NCI-H1436 treated with DMSO at 0.1 percent for 48 hours (cell line): ENCODE results near the gene SATB1.
"Not testable (repeated sequence)": the region's sequence is repeated elsewhere in the genome, so short reads cannot be mapped to it uniquely, and the experiment has no call there.

Source experiments
- DNase-seq: peaks from one replicate; lab custom pipeline; 2025; lab: John Stamatoyannopoulos, UW

Gene SATB1

DNA sequence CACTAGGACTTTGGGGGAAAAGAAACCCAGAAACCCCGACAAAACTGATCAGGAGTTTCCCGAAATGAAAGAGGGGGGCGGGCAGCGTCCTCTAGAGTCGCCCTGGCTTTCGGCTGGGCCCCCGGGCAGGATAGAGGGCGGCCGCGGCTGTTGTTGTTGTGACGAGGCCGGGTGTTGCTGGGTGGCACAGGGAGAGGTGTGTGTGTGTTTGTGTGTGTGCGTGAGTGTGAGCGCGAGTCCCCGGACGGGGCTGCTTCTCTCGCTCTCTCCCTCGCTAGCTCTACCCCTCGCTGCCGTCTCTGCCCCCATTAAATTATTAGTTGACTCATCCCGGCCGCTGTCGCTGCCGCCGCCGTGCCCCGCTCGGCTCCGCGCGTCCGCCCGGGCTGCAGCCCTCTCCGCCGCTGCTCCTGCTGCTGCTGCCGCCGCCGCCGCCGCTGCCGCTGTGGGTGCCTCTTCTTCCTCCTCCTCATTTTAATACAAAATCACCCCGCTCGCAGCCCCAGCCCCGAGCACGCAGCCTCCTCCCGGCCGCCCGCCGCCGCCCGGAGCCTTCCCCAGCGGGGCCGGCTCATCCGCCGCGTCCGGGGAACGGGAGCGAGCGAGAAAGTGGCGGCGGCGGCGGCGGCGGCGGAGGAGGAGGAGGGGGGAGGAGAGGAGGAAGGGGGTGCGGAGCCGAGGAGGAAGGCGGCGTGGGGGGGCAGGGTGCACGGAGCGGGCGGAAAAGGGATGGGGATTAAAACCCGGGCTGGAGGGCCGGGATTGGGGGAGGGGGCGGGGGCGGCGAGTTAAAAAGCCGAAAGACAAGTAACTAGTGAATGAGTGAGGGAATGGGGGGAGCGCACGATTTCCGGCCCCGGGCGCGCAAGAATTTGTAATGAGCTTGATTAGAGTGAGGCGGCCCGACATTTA, at the start of gene SATB1:
TSS of gene SATB1 (minus strand) at position 611 of the 912 bp plus-strand sequence. CDS start 4,372 bp downstream, outside the sequence.
- DNase-seq, result no peak

DNA sequence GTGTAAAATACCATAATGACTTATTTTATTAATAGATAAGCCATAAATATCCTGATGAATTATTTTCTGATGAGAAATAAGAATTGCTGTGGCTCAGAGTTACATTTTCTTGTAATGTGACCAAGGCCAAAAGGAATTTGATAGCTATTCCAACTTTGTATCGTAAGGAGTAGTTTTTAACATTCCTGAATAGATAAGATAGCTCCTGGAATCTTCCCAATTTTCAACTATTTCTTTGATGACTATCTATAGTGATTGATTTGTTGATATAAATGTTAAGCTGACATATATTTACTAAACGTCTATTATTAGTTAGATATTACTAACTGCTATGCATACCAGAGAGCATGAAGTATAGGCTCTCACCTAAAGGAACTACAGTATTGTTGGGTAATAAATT, 49.1 kb upstream of the SATB1 start:
- DNase-seq, result no peak

DNA sequence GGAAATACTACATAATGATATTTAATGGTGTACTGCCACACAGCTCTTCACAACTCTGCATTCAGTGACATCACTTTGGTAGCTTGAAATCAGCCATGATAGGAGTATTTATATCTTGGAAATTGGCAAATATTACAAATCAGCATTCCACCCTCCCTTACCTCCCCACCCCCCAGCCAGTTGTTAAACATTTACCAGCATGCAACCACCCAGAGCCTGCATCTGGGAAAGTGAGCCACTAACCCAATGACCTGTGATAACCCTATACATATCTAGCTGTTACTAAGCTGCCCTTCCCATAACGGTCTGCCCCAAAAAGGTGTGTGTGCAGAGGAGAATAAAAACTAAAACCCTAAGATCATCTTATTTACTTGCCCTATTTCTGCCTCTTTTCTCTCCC, 44.6 kb upstream of the SATB1 start:
- no peak for DNase-seq

DNA sequence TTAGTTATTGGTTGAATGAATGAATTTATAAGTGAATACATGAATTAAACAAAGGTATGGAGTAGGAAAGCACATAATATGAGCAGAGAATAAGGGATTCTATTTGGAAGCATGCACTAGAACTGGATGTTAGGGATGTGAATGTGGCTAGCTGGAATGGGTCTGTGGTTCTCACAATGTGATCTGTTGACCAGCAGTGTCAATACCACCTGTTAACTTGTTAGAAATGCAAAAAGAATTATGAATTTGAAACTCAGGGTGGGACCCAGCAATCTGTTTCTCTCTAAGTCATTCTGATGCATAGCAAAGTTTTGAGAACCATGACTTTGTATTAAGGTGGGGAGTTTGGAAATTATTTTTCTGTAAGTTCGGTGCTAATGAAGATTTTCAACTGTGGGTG, 41.0 kb upstream of the SATB1 start:
- DNase-seq, result no peak

DNA sequence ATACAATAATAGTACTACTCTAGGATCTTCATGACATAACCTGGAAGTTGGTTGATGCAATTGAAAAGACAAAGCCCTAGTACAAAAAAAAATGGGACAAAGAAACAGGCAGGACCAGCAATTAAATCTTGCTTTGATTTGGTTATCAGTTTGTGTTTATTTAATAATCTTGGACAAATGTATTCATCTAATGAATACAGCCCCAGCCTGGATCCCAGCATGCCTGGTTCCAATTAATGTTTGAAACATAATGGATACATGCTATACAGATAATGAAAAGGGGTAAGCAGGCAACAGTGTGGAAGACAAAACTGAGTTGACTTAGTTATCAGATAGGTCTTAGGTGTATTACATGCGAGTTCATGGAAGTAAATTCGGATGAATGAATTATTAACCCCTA, 29.6 kb upstream of the SATB1 start:
- no peak for DNase-seq

DNA sequence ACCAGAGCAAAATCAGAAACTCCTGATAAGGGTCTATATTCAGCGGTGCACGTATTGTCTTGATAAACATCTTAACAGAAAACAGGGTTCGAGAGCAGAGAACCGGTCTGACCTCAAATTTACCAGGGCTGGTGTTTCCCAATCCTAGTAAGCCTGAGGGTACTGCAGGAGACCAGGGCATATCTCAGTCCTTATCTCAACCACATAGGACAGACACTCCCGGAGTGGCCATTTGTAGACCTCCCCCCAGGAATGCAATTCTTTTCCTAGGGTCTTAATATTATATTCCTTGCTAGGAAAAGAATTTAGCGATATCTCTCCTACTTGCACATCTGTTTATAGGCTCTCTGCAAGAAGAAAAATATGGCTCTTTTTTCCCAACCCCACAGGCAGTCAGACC, 24.5 kb upstream of the SATB1 start:
- DNase-seq, result not testable (repeated sequence)

DNA sequence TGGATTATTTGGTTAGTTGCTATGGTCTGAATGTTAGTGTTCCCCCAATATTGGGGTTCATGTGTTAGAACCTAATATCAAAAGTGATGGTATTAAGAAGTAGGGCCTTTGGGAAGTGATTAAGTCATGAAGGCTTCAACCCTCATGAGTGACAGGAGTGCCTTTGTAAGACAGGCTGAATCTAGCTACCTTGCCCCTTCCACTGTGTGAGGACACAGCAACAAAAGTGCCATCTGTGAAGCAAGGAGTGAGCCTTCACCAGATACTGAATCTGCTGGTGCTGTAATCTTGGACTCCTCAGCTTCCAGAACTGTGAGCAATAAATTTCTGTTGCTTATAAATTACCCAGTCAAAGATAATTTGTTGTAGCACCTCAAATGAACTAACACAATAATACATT, 22.6 kb upstream of the SATB1 start:
- DNase-seq, result no peak

DNA sequence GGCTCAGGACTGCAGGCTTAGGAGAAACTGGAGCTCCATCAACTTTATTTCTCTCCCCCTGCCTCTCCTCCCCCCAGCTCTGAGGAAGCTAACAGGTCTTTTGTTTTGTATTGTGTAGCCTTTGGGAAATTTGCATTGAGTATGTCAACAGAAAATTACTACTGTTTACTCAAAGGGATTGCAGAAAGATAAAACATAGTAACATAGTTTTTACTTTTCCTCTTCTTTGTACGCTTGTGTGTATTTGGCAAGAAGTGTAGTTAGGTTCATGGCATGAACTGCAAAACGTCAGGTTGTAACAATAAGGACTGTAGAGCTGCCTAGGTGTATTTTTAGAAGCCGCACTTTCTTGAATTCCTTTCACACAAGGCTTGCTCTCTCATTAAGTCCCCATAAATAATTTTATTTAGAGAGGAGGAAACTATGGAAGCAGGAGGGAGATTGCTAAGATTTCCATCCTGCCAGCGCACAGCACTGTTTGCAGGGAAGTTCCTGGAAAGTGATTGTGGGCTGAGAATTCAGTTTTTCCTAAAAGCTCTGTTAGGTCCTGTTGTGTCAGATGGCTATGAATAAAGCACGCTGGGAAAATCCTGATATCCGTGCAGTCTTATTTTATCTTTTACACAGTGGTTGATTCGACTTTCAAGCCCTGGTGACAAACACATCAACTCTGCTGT, 21.1 kb upstream of the SATB1 start:
- no peak for DNase-seq

DNA sequence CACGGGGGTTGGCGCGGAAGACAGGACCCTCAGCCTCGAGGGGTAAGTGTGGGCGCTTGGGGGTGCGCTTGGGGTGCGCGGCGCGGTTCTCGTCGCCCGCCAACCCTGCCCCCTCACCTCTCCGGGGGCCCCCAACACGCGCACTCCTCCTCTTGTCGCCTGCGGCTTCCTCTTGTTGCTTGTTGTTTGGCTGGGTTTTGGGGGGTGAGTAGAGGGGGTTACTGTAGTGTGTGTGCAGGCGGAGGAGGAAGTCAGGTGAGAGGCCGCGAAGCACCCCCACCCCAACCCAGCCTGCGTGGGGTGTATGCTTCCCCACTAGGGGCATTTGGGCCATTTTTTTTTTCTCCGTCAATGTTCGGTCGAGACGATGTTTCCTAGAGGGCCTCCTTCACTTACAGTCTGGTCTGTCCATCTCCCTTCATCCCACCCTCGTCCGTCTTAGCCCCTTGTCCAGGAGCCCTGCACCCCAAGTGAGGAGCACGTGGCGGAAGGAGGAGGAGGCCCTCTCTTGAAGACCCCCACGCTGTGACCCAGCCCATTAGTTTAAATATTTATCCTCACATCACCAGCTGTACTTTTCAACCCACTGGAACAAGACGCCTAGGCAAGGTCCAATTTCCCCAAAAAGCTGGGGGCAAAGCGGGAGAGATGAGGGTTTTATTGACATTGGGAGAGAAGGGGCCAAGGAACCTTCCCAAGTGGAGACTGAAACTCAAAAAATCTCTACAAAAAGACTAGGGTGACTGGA, 20.4 kb upstream of the SATB1 start:
- no peak for DNase-seq

DNA sequence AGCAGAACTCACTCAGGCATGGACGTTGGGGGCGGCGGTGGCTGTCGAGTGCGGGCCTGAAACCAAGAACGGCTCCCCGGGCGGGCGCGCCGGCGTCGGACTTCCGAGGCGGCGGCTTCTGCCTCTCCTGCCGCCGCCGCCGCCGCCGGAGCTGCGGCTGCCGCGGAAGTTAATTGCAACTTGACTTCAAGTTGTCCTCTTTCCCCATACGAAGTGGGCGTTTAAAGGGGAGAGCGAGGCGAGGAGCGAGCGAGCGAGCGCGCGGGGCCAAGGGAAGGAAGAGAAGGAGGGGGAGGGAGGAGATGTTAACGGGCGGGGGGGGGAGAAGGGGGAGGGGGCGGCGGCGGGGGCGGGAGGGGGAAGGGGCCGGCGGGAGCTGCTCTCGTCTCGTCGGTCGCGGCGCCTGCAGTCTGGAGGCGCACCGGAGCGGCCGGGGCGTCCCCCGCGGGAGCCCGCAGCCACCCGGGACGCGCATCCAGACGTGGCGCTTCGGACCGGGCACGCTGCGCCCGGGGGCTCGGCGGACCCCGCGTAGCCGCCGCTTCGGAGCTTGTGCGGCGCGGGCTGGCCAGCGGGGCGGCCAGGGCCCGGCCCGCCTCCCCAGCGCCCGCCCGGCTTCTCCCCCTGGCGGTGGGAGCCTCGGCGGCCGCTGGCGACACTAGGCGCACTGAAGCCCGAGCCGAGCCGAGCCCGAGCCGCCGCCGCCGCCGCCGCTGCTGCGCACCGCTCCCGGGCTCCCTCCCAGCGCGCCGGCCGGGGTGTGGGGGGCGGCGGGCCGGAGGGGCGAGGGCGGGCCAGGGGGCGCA, 19.7 kb upstream of the SATB1 start:
- no peak for DNase-seq

DNA sequence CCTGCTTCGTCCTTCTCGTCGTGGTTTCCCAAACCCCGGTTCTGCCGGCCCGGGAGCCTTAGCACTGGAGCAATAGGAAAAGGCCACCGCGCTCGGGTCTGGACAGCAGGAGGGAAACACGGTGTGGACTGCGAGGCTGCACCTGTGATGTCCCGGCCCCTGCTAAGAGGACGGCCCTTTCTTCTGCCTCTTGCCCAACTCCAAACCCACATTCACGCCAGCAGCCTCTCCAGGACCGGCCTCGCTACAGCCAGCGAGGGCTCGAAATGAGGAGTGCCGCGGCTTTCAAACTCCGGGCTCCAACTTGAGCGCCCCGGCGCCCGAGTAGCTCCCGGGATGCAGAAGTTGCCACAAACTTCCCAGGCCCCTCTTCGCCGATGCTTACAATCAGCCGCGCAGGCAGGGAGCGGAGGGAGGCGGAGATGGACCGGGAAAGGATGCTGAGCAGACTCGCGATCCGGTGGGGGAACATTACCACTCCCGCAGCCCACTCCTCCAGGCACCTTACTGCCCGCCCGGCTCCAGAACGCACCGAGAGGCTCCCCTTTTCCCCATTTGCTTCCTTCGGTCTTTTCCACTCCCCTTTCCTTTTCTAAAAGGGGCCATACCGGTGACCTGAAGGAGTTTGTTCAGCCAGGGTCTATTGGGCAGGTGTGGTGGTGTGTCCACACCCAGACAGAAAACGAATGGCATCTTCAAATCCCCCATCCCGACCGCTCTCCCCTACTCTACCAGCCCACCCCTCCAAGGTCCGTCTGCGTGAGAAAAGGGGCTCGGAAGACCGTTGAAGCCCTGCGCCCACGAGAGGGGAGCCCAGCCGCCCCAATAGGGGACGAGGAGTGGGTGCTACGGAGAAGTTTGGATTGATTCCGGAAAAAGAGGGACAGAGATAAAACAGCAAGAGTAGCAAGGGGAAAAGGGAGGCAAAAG, 18.8 kb upstream of the SATB1 start:
- no peak for DNase-seq

DNA sequence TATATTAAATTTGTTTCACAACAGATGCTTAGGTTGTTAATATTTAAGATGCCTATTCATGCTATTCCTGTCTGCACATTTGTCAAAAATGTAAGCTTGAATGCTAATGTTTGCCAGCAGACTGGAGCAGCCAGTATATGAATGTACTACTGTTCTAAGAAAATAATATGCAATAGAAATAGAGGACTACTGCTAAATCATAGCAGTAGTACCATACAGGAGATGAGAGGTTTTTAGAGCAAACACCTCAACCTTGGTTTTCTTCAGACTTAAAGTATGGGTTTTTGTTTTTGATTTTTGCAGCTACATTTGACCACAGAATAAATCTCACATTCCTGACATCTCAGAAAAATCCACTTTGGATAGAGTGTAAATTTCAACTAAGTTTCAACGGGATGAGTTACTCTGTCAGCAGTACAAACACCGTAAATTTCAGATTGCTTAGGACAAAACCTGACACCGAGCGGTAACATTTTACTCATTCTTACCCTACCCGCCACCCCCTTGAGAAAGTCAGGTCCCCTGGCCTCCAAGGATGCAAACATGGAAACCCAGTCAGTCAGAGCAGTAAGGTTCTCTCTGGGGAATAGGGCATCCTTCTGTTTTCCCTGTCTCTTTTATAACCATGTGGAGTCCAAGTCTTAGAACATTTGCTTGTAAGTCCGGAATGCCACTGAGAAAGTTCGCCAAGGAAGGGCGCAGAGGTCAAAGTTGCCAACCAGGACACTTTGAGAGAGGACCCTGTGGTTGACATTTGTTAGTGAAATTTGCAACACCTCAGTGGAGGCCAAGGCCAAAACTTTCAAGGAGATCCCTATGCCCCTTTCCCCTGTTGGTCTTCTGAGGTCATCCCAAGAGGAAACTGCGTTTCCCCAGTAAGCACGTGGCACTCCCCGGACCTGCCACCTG, 17.9 kb upstream of the SATB1 start:
- DNase-seq, result no peak

DNA sequence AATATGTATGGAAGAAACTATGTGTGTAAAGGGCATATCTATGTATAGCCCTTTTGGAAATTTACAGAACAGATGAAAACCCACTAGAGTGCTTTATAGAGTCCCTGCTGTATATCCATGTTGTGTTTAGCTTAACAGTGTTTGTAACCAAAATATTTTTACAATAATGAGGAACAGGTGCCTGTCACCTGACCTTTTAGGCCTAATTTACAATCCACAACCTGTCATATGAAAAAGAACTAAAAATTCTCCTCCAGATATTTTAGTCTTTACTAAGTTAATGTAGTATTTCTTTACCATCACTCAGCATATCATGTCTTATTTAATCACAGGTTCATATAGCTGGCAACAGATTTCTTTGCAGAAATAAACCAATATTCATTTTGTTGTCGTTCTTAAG, 16.4 kb upstream of the SATB1 start:
- DNase-seq, result no peak

DNA sequence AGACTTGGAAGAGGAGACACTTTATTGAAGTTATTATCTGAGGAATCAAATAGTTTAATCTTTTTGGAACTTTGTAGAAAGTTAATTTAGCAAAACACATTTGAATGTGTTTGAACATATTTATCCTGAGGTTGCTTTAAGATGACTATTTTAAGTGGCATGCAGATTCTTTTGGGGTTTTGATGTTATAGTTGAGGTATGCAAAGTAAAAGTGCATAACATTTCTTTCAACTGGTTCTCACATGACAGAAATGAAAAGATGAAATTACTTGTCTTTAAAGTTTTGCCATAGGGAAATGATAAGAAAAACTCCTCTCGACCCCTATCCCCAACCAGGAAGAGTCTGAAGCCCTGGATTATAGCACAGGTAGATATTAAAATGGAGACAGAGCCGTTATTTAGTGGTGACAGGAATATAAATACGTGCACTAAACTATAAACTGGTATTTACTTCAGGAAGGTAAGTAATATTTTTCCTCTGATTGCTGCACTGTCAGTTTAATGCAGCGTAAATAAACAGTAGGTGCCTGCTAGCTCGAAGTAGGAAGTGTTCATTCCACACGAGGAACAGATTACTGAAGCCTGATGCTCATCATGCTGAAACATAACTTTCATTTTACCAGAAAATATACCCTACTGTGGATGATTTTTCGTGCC, 15.1 kb upstream of the SATB1 start:
- DNase-seq, result no peak

DNA sequence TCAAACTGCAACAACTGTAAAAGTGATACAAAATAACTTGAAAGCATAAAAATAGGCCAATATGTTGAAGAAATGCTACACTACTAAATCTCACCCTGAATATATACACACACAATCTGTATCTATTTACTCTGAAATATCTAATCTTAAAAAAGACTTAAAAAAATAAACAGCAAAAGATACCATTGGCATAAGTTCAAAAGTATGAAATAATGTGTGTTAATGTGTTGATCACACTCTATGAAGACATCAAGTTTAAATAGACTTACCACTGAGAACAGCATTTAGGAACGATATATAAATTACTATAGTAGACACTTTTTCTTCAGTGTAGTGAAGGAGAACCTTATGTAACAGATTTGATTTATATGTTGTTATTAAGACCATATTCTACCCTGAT, 14.1 kb upstream of the SATB1 start:
- no peak for DNase-seq

DNA sequence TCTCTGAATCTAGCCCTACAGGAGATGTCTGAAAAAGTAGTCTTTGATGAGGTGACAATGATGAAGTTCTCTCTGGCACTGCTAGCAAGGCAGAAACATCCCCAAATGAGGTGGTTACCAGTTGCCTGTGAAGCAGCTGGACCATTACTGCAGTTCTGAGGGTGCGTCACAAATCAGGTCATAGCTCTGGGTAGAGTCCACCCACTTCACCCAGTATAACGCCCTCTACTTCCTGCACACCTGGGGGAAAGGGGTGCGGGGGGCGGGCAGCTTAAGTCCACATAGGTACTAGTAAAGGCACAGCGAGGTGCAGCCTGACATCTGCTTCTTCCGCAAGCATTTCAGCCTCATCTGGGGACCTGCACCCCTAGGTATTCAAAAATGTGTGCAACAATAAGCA, 13.4 kb upstream of the SATB1 start:
- no peak for DNase-seq

DNA sequence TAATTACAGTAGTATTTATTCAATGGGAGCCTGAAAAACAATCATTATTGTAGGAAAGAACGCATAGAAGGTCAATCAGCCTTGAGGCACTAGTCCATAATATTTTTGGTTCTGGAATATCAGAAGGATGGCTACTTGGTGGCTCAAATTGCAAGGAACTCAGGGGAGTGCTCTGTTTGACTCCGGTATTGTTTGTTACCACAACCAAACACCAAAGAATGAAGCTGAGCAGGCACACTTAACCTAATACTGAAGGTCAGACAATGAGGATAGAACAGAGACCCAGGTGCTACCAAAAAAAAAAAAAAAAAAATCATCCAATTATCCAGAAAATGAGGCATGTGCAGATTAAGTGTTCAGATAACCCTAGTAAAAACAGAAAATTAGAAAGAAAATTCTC, 11.1 kb upstream of the SATB1 start:
- DNase-seq, result no peak

DNA sequence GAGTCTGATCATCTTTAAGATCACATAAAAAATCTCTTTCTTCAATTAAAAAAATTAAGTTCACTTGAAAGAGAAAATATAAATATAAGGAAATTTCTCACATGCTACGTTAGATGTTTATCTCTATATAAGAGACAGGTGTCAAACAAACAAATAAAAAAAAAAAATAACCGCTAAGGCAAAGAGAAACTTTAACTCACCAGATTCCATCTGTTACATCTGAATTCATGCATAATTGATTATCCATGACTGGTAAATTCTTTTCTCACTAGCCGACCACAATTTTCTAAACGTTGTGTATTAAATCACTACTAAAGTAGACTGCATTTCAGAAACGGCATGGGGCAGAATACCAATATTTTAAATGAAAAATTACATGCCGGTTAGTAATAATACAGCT, 9.6 kb upstream of the SATB1 start:
- no peak for DNase-seq

DNA sequence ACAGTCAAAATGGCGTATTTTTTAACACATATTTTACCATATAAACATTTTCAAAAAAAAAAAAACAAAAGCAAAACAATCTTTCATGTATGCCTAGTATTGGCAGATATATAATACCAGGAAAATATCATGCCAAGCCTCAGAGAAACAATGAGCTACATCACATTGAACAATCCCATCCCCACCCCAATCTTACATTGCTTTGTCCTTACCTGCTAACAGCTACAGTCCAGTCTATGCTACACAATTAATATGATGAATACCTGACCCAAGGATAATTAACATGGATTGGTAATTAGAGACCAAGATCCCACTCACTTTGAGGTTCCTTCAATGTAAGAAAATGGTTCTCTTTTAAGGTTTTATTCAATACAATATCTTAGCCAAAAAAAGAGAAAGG, 7.6 kb upstream of the SATB1 start:
- DNase-seq, result no peak
